C4-2B (cell line): ENCODE results near the gene NLRC5.

Experiments
- H3K27ac ChIP-seq: fragments of 450-650 bp; 2 replicates; pipeline ENCODE4 v1.5.1; 2017
- ZFX ChIP-seq: fragments of 450-650 bp; IDR thresholded peaks from 2 replicates; pipeline ENCODE4 v1.6.1; 2017
- TF ChIP-seq, protein P1 (sequence below): fragments of 450-650 bp; conservative IDR thresholded peaks from 2 replicates; pipeline ENCODE4 v1.5.1; 2017; ENCODE audit warnings: mild to moderate bottlenecking

Gene NLRC5

DNA sequence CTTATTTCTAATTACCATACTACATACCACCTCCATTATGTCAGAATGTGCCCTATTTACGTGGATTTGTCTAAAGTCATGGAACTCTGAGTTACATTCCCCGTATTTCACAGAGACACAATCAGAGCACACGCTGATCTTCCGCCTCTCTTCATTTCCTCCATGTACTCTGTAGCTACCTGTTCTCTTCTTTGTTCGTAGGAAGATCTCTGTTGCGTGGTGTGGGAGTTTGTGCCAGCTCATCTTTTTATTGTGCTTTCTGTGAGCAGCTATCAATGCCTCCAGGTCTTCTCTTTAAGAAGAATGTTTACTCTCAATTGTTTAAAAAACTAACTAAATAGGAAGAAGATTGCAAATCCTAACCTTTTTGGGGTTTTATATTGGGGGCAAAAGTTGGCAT lies 26.9 kb downstream of the NLRC5 start:
- no peak overlapping the region for H3K27ac ChIP-seq

GRCh38 chr16:57016831-57017230 lies 27.5 kb downstream of the NLRC5 start:
- H3K27ac ChIP-seq: no peak overlapping the region
- TF ChIP-seq ZFX: no peak
- TF ChIP-seq, protein P1, sequence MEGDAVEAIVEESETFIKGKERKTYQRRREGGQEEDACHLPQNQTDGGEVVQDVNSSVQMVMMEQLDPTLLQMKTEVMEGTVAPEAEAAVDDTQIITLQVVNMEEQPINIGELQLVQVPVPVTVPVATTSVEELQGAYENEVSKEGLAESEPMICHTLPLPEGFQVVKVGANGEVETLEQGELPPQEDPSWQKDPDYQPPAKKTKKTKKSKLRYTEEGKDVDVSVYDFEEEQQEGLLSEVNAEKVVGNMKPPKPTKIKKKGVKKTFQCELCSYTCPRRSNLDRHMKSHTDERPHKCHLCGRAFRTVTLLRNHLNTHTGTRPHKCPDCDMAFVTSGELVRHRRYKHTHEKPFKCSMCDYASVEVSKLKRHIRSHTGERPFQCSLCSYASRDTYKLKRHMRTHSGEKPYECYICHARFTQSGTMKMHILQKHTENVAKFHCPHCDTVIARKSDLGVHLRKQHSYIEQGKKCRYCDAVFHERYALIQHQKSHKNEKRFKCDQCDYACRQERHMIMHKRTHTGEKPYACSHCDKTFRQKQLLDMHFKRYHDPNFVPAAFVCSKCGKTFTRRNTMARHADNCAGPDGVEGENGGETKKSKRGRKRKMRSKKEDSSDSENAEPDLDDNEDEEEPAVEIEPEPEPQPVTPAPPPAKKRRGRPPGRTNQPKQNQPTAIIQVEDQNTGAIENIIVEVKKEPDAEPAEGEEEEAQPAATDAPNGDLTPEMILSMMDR: no peak

More for the DNA sequence above, 26.9 kb downstream of the NLRC5 start:
- no peak for TF ChIP-seq ZFX
- TF ChIP-seq, protein P1: no peak

DNA sequence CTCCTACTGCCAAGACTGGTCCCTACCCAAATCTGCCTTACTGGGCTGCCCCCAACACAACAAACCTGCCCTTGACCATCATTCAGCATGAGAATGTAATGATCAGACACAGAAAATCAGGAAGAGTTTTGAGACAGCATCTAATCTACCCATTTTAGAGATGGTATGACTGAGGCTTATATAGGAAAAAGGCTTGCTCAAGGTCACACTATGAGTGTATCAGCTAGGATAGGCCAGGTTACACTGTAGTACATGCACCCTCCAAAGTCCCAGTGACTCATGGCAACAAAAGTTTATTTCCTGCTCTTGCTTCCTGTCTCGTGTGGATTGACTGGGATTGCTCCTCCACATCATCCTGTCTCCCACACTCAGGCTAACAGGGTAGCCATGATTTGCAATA lies 27.9 kb downstream of the NLRC5 start:
- no peak overlapping the region for H3K27ac ChIP-seq
- TF ChIP-seq, protein P1: no peak
- no peak for TF ChIP-seq ZFX

DNA sequence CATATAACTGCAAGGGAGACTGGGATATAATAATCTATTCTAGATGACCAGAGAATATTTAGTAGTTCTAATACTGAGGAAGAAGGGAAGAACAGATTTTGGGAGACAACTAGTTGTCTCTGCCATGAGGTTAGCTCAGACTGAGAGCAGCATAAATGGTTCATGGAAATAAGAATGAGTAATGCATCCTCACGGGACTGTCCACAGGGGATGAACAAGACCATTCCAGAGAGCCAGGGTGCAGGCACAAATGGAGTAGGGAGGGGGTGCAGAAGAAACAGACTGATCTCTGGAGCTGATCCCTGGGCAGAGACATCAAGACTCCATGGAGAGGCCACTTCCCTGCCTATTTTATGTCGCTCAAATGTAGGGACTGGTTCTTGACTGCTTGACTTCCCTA lies 30.4 kb downstream of the NLRC5 start:
- H3K27ac ChIP-seq: no peak overlapping the region
- TF ChIP-seq ZFX: no peak
- TF ChIP-seq, protein P1: no peak

GRCh38 chr16:57020651-57021050 lies 31.3 kb downstream of the NLRC5 start:
- H3K27ac ChIP-seq: no peak overlapping the region
- TF ChIP-seq ZFX: no peak
- TF ChIP-seq, protein P1: no peak

DNA sequence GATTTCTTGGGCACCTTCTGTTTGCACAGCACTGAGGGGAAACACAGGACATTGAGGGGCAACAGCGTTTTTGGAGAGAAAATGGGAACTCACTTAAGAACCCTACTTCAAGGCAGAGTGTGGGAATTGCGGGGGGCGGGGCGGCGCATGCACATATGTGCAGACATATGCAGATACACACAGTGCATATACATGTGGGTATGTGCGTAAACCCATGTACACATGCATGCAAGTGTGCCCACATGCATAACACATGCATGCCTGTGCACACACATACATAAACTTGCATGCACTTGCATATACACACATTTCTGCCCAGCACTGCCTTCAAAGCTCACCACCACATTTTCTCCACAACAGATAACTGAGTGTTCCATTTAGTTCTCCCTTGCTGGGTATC lies 32.4 kb downstream of the NLRC5 start:
- H3K27ac ChIP-seq: no peak overlapping the region
- TF ChIP-seq, protein P1: no peak
- TF ChIP-seq ZFX: no peak

- no peak overlapping the region for H3K27ac ChIP-seq
- TF ChIP-seq, protein P1: no peak
- TF ChIP-seq ZFX: no peak
Measured at GRCh38 chr16:57022445-57022844, 33.1 kb downstream of the NLRC5 start.
